Jurkat, Clone E6-1 (cell line): ENCODE results near the gene PTPRF.
"Not testable (repeated sequence)": the region's sequence is repeated elsewhere in the genome, so short reads cannot be mapped to it uniquely, and the experiment has no call there.

Experiments
- DNase-seq: peaks from one replicate; pipeline ENCODE4 v3.0.0-alpha.2; 2011; ENCODE audit warnings: low read depth, low spot score
- H3K4me3 ChIP-seq: 2 replicates; pipeline ENCODE4 v1.5.1; 2011; ENCODE audit warnings: mild to moderate bottlenecking, low read length, control low read depth, moderate library complexity

The PTPRF gene

GRCh38 chr1:43548285-43549271 is 17.9 kb downstream of the PTPRF start:
- H3K4me3 ChIP-seq: no peak overlapping the region
- DNase-seq: no peak

- not testable (repeated sequence) for DNase-seq, H3K4me3 ChIP-seq
Observed at GRCh38 chr1:43549394-43549793, 18.7 kb downstream of the PTPRF start.

- H3K4me3 ChIP-seq: no peak overlapping the region
- no peak for DNase-seq
Observed at GRCh38 chr1:43549921-43550597, 19.4 kb downstream of the PTPRF start.

- H3K4me3 ChIP-seq: no peak overlapping the region
- no peak for DNase-seq
Observed at GRCh38 chr1:43550598-43551246, 20.0 kb downstream of the PTPRF start.

- no peak overlapping the region for H3K4me3 ChIP-seq
- no peak for DNase-seq
Observed at GRCh38 chr1:43551396-43551888, 20.8 kb downstream of the PTPRF start.

GRCh38 chr1:43552059-43552742 is 21.5 kb downstream of the PTPRF start:
- DNase-seq: no peak
- H3K4me3 ChIP-seq: no peak overlapping the region

GRCh38 chr1:43552813-43553212 is 22.1 kb downstream of the PTPRF start:
- DNase-seq: no peak
- H3K4me3 ChIP-seq: no peak overlapping the region

GRCh38 chr1:43554444-43554992 is 23.8 kb downstream of the PTPRF start:
- DNase-seq: peak; percentile 65
- no peak overlapping the region for H3K4me3 ChIP-seq

GRCh38 chr1:43556782-43557181 is 26.1 kb downstream of the PTPRF start:
- H3K4me3 ChIP-seq: no peak overlapping the region
- DNase-seq: no peak

GRCh38 chr1:43557744-43558245 is 27.1 kb downstream of the PTPRF start:
- no peak overlapping the region for H3K4me3 ChIP-seq
- DNase-seq: no peak

- no peak for DNase-seq
Observed at GRCh38 chr1:43558346-43558841, 27.7 kb downstream of the PTPRF start.

GRCh38 chr1:43559714-43560113 is 29.0 kb downstream of the PTPRF start:
- DNase-seq: no peak
- no peak overlapping the region for H3K4me3 ChIP-seq

More at GRCh38 chr1:43558346-43558841, 27.7 kb downstream of the PTPRF start:
- no peak overlapping the region for H3K4me3 ChIP-seq

- no peak overlapping the region for H3K4me3 ChIP-seq
- DNase-seq: no peak
Observed at GRCh38 chr1:43560286-43560685, 29.6 kb downstream of the PTPRF start.

GRCh38 chr1:43563876-43564539 is 33.3 kb downstream of the PTPRF start:
- DNase-seq: no peak
- H3K4me3 ChIP-seq: no peak overlapping the region

GRCh38 chr1:43564551-43565348 is 34.1 kb downstream of the PTPRF start:
- no peak overlapping the region for H3K4me3 ChIP-seq
- no peak for DNase-seq

GRCh38 chr1:43565600-43566360 is 35.1 kb downstream of the PTPRF start:
- DNase-seq: no peak
- no peak overlapping the region for H3K4me3 ChIP-seq
